Measurements from ENCODE around the gene GEMIN7. TPM values are rescaled to one million over a fixed set of nuclear protein-coding genes. Genes with fewer than 3 reads are reported as not detected.

Gene GEMIN7
- polyA plus RNA-seq, 2 of the 4 experiments (the other 2 are of a cell fraction): 42.2 to 86.0 TPM

DNA sequence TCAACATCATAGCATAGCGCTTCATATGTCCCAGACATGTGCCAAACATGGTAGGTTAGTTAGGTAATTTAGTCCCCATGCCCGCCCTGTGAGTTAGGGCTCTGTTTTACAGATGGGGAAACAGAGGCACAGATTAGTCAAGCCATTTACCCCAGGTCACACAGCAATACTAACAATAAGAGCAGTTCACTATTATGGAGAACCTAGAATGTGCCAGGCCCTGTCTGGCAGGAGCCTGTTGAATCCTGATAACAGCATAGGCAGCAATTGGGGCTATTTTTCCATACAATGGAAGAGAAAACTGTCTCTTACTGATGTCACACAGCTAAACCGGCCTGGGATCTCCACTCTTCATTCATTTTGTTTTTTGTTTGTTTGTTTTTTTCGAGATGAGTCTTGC lies 7.4 kb downstream of the GEMIN7 start:
- CTCF ChIA-PET: interaction anchor here (1.5 kb wide), 2 partner anchors 10 to 27 kb away, joined by 6 read pairs; partner anchors contain the start of gene ZNF296
- H3K4me2 ChIP-seq: no peak overlapping the region
- 81% methylated on average over 4 of the region's 4 CpGs for WGBS (ENCODE audit: missing lambda C conversion rate)
- no peak for ATAC-seq
- H3K27ac ChIP-seq: no peak overlapping the region
- no peak for FAIRE-seq
- POLR2A ChIA-PET: no interaction called here
- TF ChIP-seq RCOR1 (IDR thresholded peaks at IDR 0.05; ENCODE audit: low read depth, low read length): no peak
- no peak for TF ChIP-seq RFX5 (IDR thresholded peaks at IDR 0.05)
- TF ChIP-seq JUN (IDR thresholded peaks at IDR 0.05): no peak
- no peak for TF ChIP-seq POLR2A (IDR thresholded peaks at IDR 0.05; ENCODE audit: low read length)
- TF ChIP-seq PHF8 (IDR thresholded peaks at IDR 0.05; ENCODE audit: borderline replicate concordance, low read depth): no peak
- TF ChIP-seq HEYL (CRISPR knock-in tag; IDR thresholded peaks at IDR 0.05): no peak
- TF ChIP-seq, protein P1, sequence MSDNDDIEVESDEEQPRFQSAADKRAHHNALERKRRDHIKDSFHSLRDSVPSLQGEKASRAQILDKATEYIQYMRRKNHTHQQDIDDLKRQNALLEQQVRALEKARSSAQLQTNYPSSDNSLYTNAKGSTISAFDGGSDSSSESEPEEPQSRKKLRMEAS (IDR thresholded peaks at IDR 0.05): no peak
- TF ChIP-seq, protein P2, sequence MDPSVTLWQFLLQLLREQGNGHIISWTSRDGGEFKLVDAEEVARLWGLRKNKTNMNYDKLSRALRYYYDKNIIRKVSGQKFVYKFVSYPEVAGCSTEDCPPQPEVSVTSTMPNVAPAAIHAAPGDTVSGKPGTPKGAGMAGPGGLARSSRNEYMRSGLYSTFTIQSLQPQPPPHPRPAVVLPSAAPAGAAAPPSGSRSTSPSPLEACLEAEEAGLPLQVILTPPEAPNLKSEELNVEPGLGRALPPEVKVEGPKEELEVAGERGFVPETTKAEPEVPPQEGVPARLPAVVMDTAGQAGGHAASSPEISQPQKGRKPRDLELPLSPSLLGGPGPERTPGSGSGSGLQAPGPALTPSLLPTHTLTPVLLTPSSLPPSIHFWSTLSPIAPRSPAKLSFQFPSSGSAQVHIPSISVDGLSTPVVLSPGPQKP (IDR thresholded peaks at IDR 0.05; ENCODE audit: low read depth, low read length): no peak
- no peak for TF ChIP-seq CBX2 (IDR thresholded peaks at IDR 0.05; ENCODE audit: borderline replicate concordance, low read depth)
- no peak for TF ChIP-seq SMC3 (IDR thresholded peaks at IDR 0.05)
- TF ChIP-seq, protein P3, sequence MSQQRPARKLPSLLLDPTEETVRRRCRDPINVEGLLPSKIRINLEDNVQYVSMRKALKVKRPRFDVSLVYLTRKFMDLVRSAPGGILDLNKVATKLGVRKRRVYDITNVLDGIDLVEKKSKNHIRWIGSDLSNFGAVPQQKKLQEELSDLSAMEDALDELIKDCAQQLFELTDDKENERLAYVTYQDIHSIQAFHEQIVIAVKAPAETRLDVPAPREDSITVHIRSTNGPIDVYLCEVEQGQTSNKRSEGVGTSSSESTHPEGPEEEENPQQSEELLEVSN (IDR thresholded peaks at IDR 0.05; ENCODE audit: borderline replicate concordance, low read depth): no peak
- H3K4me3 ChIP-seq: no peak overlapping the region
- H3K9me3 ChIP-seq: no peaks in the 10 kb centered on the region
- peaks cover 8% of the 10 kb centered on the region for H3K4me1 ChIP-seq
- DNase-seq (ENCODE audit: low read depth in 1 of 2, low spot score in 1 of 2): no peak

DNA sequence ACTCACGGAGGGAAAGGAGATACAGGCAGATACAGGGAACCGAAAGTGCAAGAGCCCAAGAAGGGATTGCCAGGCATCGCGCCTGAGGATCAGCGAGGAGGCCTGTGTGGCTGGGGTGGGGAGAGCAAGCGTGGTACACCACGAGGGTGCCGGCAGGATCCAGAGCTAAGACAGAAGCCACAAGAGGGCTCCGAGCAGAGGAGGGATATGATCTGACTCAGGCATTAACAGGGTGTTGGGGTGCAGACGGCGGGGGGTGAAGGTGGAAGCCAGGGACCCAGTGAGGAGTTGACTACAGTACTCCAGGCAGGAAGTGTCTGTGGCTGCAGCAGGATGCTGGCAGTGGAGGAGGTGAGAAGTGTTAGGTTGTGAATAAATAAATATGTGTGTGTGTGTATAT lies 8.5 kb downstream of the GEMIN7 start:
- Histone ChIP-seq H3K4me2 (no peak overlapping the region), H3K27ac (no peak overlapping the region), H3K4me3 (no peak overlapping the region), H3K9me3 (no peaks in the 10 kb centered on the region), H3K4me1 (peaks cover 8% of the 10 kb centered on the region)
- ATAC-seq: no peak
- WGBS (ENCODE audit: missing lambda C conversion rate): 94% methylated on average over 11 of the region's 11 CpGs
- ChIA-PET CTCF (interaction anchor here (1.5 to 1.9 kb wide), 3 partner anchors 11 to 43 kb away, joined by 4 to 6 read pairs (median 6); partner anchors contain the start of gene ZNF296), POLR2A (interaction anchor here (0.7 kb wide), 1 partner anchor 9 kb away, joined by 3 read pairs; the partner anchor contains the start of gene GEMIN7)
- no peak for TF ChIP-seq SMC3 (IDR thresholded peaks at IDR 0.05)
- no peak for TF ChIP-seq HDAC2 (IDR thresholded peaks at IDR 0.05)
- no peak for TF ChIP-seq RFX5 (IDR thresholded peaks at IDR 0.05)
- TF ChIP-seq TP53 (CRISPR knock-in tag; IDR thresholded peaks at IDR 0.05): no peak
- TF ChIP-seq ESRRA (IDR thresholded peaks at IDR 0.05; ENCODE audit: borderline replicate concordance, low read length): no peak
- no peak for TF ChIP-seq HOXA7 (CRISPR knock-in tag; IDR thresholded peaks at IDR 0.05)
- TF ChIP-seq CEBPB (IDR thresholded peaks at IDR 0.05): no peak
- TF ChIP-seq, protein P1 (IDR thresholded peaks at IDR 0.05): no peak
- DNase-seq (ENCODE audit: low read depth in 1 of 2, low spot score in 1 of 2): no peak
- FAIRE-seq: no peak

DNA sequence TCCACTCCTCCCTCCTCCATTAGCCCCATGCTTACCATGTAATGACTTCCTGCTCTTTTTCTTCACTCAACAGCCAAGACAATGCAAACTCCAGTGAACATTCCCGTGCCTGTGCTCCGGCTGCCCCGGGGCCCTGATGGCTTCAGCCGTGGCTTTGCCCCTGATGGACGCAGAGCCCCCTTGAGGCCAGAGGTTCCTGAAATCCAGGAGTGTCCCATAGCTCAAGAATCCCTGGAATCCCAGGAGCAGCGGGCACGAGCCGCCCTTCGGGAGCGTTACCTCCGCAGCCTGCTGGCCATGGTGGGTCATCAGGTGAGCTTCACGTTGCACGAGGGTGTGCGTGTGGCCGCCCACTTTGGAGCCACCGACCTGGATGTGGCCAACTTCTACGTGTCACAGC lies 11.0 kb downstream of the GEMIN7 start:
- FAIRE-seq: no peak
- CTCF ChIA-PET: interaction anchor here (0.6 to 1.8 kb wide), 10 partner anchors 10 to 52 kb away, joined by 3 to 6 read pairs (median 4); partner anchors contain the start of gene ZNF296
- no peaks in the 10 kb centered on the region for H3K9me3 ChIP-seq
- no peak for ATAC-seq
- H3K4me3 ChIP-seq: no peak overlapping the region
- no peak overlapping the region for H3K4me2 ChIP-seq
- DNase-seq (ENCODE audit: low read depth in 1 of 2, low spot score in 1 of 2): no peak
- no peak overlapping the region for H3K27ac ChIP-seq
- POLR2A ChIA-PET: interaction anchor here (0.5 kb wide), 1 partner anchor 10 kb away, joined by 3 read pairs; no protein-coding TSS in a partner anchor
- H3K4me1 ChIP-seq: peaks cover 20% of the 10 kb centered on the region
- WGBS (ENCODE audit: missing lambda C conversion rate): 93% methylated on average over 17 of the region's 17 CpGs
- TF ChIP-seq, protein P4, sequence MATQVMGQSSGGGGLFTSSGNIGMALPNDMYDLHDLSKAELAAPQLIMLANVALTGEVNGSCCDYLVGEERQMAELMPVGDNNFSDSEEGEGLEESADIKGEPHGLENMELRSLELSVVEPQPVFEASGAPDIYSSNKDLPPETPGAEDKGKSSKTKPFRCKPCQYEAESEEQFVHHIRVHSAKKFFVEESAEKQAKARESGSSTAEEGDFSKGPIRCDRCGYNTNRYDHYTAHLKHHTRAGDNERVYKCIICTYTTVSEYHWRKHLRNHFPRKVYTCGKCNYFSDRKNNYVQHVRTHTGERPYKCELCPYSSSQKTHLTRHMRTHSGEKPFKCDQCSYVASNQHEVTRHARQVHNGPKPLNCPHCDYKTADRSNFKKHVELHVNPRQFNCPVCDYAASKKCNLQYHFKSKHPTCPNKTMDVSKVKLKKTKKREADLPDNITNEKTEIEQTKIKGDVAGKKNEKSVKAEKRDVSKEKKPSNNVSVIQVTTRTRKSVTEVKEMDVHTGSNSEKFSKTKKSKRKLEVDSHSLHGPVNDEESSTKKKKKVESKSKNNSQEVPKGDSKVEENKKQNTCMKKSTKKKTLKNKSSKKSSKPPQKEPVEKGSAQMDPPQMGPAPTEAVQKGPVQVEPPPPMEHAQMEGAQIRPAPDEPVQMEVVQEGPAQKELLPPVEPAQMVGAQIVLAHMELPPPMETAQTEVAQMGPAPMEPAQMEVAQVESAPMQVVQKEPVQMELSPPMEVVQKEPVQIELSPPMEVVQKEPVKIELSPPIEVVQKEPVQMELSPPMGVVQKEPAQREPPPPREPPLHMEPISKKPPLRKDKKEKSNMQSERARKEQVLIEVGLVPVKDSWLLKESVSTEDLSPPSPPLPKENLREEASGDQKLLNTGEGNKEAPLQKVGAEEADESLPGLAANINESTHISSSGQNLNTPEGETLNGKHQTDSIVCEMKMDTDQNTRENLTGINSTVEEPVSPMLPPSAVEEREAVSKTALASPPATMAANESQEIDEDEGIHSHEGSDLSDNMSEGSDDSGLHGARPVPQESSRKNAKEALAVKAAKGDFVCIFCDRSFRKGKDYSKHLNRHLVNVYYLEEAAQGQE (IDR thresholded peaks at IDR 0.05): no peak
- TF ChIP-seq CBX8 (IDR thresholded peaks at IDR 0.05) (no peak), JUNB (IDR thresholded peaks at IDR 0.05) (no peak), POLR2AphosphoS2 (conservative IDR thresholded peaks at IDR 0.05; ENCODE audit: low read length) (no peak), PHF8 (IDR thresholded peaks at IDR 0.05; ENCODE audit: borderline replicate concordance, low read depth) (no peak), HDAC2 (IDR thresholded peaks at IDR 0.05) (no peak), CHD2 (IDR thresholded peaks at IDR 0.05; ENCODE audit: low read length, partially characterized antibody) (no peak), ESRRA (IDR thresholded peaks at IDR 0.05; ENCODE audit: borderline replicate concordance, low read length) (no peak), ZNF302 (CRISPR knock-in tag; IDR thresholded peaks at IDR 0.05) (no peak), RCOR1 (IDR thresholded peaks at IDR 0.05; ENCODE audit: low read depth, low read length) (no peak), BHLHE40 (IDR thresholded peaks at IDR 0.05; ENCODE audit: low read depth, low read length) (no peak), FOSL2 (IDR thresholded peaks at IDR 0.05) (no peak), FOSL2 (CRISPR knock-in tag; IDR thresholded peaks at IDR 0.05) (no peak)
- TF ChIP-seq, protein P5, sequence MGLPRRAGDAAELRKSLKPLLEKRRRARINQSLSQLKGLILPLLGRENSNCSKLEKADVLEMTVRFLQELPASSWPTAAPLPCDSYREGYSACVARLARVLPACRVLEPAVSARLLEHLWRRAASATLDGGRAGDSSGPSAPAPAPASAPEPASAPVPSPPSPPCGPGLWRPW (IDR thresholded peaks at IDR 0.05): no peak
- TF ChIP-seq, protein P6, sequence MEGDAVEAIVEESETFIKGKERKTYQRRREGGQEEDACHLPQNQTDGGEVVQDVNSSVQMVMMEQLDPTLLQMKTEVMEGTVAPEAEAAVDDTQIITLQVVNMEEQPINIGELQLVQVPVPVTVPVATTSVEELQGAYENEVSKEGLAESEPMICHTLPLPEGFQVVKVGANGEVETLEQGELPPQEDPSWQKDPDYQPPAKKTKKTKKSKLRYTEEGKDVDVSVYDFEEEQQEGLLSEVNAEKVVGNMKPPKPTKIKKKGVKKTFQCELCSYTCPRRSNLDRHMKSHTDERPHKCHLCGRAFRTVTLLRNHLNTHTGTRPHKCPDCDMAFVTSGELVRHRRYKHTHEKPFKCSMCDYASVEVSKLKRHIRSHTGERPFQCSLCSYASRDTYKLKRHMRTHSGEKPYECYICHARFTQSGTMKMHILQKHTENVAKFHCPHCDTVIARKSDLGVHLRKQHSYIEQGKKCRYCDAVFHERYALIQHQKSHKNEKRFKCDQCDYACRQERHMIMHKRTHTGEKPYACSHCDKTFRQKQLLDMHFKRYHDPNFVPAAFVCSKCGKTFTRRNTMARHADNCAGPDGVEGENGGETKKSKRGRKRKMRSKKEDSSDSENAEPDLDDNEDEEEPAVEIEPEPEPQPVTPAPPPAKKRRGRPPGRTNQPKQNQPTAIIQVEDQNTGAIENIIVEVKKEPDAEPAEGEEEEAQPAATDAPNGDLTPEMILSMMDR (IDR thresholded peaks at IDR 0.05): no peak

All from A549 (cell line).